B cell (primary cell): ENCODE results near the gene ARMH3. TPM values are rescaled to one million over a fixed set of nuclear protein-coding genes. Genes with fewer than 3 reads are reported as not detected.
A peak's percentile ranks its signal among the peaks of the same experiment; 100 is the strongest.

Experiments used
- ATAC-seq: fragments of 200-7000 bp; cut with Tn5 transposase; one replicate; pipeline ENCODE4 v1.10.0; 2021; ENCODE audit warnings: low read depth, mild to moderate bottlenecking, moderate number of reproducible peaks, moderate library complexity
- CTCF ChIA-PET: fragments of 350-600 bp; sonication (Branson Sonifier 250); formaldehyde crosslinking; loops from one replicate; lab custom pipeline; 2021; ENCODE audit warnings: antibody characterized with exemption, inconsistent platforms; lab: Charles Lee
- POLR2A ChIA-PET: fragments of 350-600 bp; sonication (Branson Sonifier 250); formaldehyde crosslinking; loops from one replicate; lab custom pipeline; 2021; ENCODE audit warnings: antibody characterized with exemption; lab: Charles Lee
- DNase-seq: peaks from one replicate; pipeline ENCODE4 v3.0.0; 2013
- H2AFZ ChIP-seq: 2 replicates; pipeline ENCODE4 v1.6.1; 2012; ENCODE audit warnings: mild to moderate bottlenecking, low read depth, low read length; ENCODE audit not compliant: insufficient read depth, poor library complexity, severe bottlenecking
- H3K27ac ChIP-seq, 2 donors: 1 replicate in 1 of 2; 2 replicates in 1 of 2; pipeline ENCODE4 v1.5.1; 2012 to 2013; ENCODE audit warnings: low read length in 2 of 2, mild to moderate bottlenecking in 2 of 2, moderate library complexity in 1 of 2
- H3K27me3 ChIP-seq, 4 experiments: fragments of 200-600 bp in 1 of 4; sonication (generic) in 1 of 4; replicated peaks in 1 of 4; 1 replicate in 2 of 4; 2 replicates in 2 of 4; pipeline versions ENCODE4 v1.6.1 to v1.7.0; 2013 to 2016; ENCODE audit warnings: low read length in 3 of 4, mild to moderate bottlenecking in 2 of 4, mixed read lengths in 1 of 4, moderate library complexity in 1 of 4; ENCODE audit not compliant: insufficient read depth in 4 of 4, control insufficient read depth in 3 of 4; ENCODE audit errors: control extremely low read depth in 1 of 4
- H3K36me3 ChIP-seq, 2 experiments: replicated peaks in 1 of 2; 1 replicate in 1 of 2; 2 replicates in 1 of 2; pipeline versions ENCODE4 v1.6.1 to v1.7.1; 2013; ENCODE audit warnings: low read length in 1 of 2; ENCODE audit not compliant: insufficient read depth in 2 of 2, control insufficient read depth in 1 of 2; ENCODE audit errors: control extremely low read depth in 1 of 2, extremely low read depth in 1 of 2
- H3K4me1 ChIP-seq, 2 donors: fragments of 200-600 bp in 1 of 2; sonication (generic) in 1 of 2; 1 replicate in 1 of 2; 2 replicates in 1 of 2; pipeline versions ENCODE4 v1.5.1 to v1.6.1; 2013 to 2017; ENCODE audit warnings: low read length in 2 of 2; ENCODE audit not compliant: control insufficient read depth in 2 of 2, insufficient read depth in 2 of 2
- H3K4me2 ChIP-seq: replicated peaks from 2 replicates; pipeline ENCODE3; 2012; ENCODE audit warnings: mild to moderate bottlenecking, low read depth, low read length; ENCODE audit not compliant: poor library complexity, severe bottlenecking
- H3K4me3 ChIP-seq, 5 experiments: fragments of 200-600 bp in 1 of 5; sonication (generic) in 1 of 5; 1 replicate in 3 of 5; 2 replicates in 2 of 5; pipeline versions ENCODE4 v1.5.1 to v1.7.0; 2011 to 2016; ENCODE audit warnings: low read length in 4 of 5, mild to moderate bottlenecking in 4 of 5, low read depth in 2 of 5, control low read depth in 1 of 5, moderate library complexity in 1 of 5; ENCODE audit not compliant: insufficient read depth in 1 of 5; ENCODE audit errors: control extremely low read depth in 1 of 5, extremely low read depth in 1 of 5
- H3K79me2 ChIP-seq: fragments of 200-600 bp; sonication (generic); one replicate; pipeline ENCODE4 v1.6.0; 2016; ENCODE audit warnings: low read length; ENCODE audit not compliant: control insufficient read depth, insufficient read depth
- H3K9ac ChIP-seq: fragments of 200-600 bp; sonication (generic); 2 replicates; pipeline ENCODE4 v1.6.1; 2017; ENCODE audit warnings: mild to moderate bottlenecking, low read length, moderate library complexity
- H3K9me3 ChIP-seq, 3 donors: one replicate each; pipeline versions ENCODE4 v1.6.1 to v1.7.1; 2013; ENCODE audit warnings: low read length in 2 of 3; ENCODE audit not compliant: control insufficient read depth in 2 of 3, insufficient read depth in 1 of 3; ENCODE audit errors: control extremely low read depth in 1 of 3
- H4K20me1 ChIP-seq: 2 replicates; pipeline ENCODE4 v1.6.0; 2012; ENCODE audit warnings: mild to moderate bottlenecking, low read length; ENCODE audit not compliant: insufficient read depth, control insufficient read depth, poor library complexity, severe bottlenecking
- H3K27ac Mint-ChIP-seq: one replicate; pipeline ENCODE4 v1.8.0; 2021; ENCODE audit warnings: mixed read lengths
- H3K27me3 Mint-ChIP-seq: one replicate; pipeline ENCODE4 v1.8.0; 2021; ENCODE audit warnings: mixed read lengths
- H3K4me1 Mint-ChIP-seq: one replicate; pipeline ENCODE4 v1.8.0; 2021; ENCODE audit warnings: mixed read lengths
- H3K4me3 Mint-ChIP-seq: one replicate; pipeline ENCODE4 v1.8.0; 2021; ENCODE audit warnings: mixed read lengths
- H3K9me3 Mint-ChIP-seq: one replicate; pipeline ENCODE4 v1.8.0; 2022; ENCODE audit warnings: mixed read lengths; ENCODE audit not compliant: insufficient read depth
- CTCF ChIP-seq: fragments of 200-600 bp; IDR thresholded peaks from one replicate; pipeline ENCODE4 v1.8.0; 2022; ENCODE audit warnings: antibody characterized with exemption, mild to moderate bottlenecking
- EZH2 ChIP-seq: IDR thresholded peaks from 2 replicates; pipeline ENCODE4 v1.6.1; 2012; ENCODE audit warnings: borderline replicate concordance, low read depth, mild to moderate bottlenecking, moderate library complexity, low read length; ENCODE audit not compliant: insufficient read depth, poor library complexity, severe bottlenecking
- WGBS: methylation state at CpG from one replicate; pipeline ENCODE4 v1.1.5; 2013; ENCODE audit warnings: missing lambda C conversion rate; ENCODE audit not compliant: insufficient coverage; 5-methylcytosine and 5-hydroxymethylcytosine counted together
- intact Hi-C: fragments of 100-400 bp; cut with micrococcal nuclease; formaldehyde crosslinking; loops from one replicate; pipeline ENCODE4 v1.10.0; 2022
- polyA minus RNA-seq: library from RNA; depleted of rRNA, polyadenylated mRNA; stranded (reverse); fragments of >200 nt; gene quantifications from 2 replicates; pipeline ENCODE4 v1.2.3, GENCODE V29; 2012
- polyA plus RNA-seq: library from polyadenylated mRNA; depleted of rRNA; stranded (reverse); fragments of >200 nt; gene quantifications from 2 replicates; pipeline ENCODE4 v1.2.3, GENCODE V29; 2012
- total RNA-seq, 2 donors: library from RNA; stranded (reverse); fragments of 120-200 nt in 1 of 2; gene quantifications; 1 replicate in 1 of 2; 2 replicates in 1 of 2; pipeline versions ENCODE4 v1.2.3 to v1.2.4, GENCODE V29; 2013 to 2022

Gene ARMH3
- total RNA-seq: 36.2 and 40.7 TPM in 2 replicates
- total RNA-seq (2013): 24.3 TPM
- polyA plus RNA-seq: 33.4 and 50.9 TPM in 2 replicates
- polyA minus RNA-seq: 21.9 and 28.3 TPM in 2 replicates

- Histone ChIP-seq H3K27ac (peak within 1 kb of the TSS; percentile 75 to 80), H3K9me3 (no peaks in the 10 kb centered on the region), H3K4me3 (peak within 1 kb of the TSS; percentile 76 to 99 (median 93)), H3K4me1 (peaks cover 15 to 26% of the 10 kb centered on the region in 2 donors), H4K20me1 (peaks cover 12% of the 10 kb centered on the region), H3K79me2 (peaks cover 49% of the 10 kb centered on the region), H3K9ac (peak within 1 kb of the TSS; percentile 85), H3K27me3 (no peaks in the 10 kb centered on the region), H3K4me2 (peak within 1 kb of the TSS; percentile 98), H3K36me3 (no peaks in the 10 kb centered on the region), H2AFZ (peak within 1 kb of the TSS; percentile 98)
- ChIA-PET POLR2A (interaction anchor here (0.6 to 2.8 kb wide), 8 partner anchors 10 to 237 kb away, joined by 3 to 13 read pairs (median 6); partner anchors contain the start of genes HPS6 and OGA), CTCF (interaction anchor here (0.6 to 3.4 kb wide), 9 partner anchors 11 to 220 kb away, joined by 3 to 17 read pairs (median 5); no protein-coding TSS in a partner anchor)
- Mint-ChIP-seq H3K27ac (peak within 1 kb of the TSS; percentile 98), H3K27me3 (no peaks in the 10 kb centered on the region), H3K4me1 (peaks cover 36% of the 10 kb centered on the region), H3K9me3 (no peaks in the 10 kb centered on the region), H3K4me3 (peak within 1 kb of the TSS; percentile 99)
- TF ChIP-seq CTCF (no peak), EZH2 (no peak)
- ATAC-seq (peak; percentile 91), DNase-seq (peak; percentile 94)
- intact Hi-C loops: loop anchor here (1.0 to 5.0 kb wide), 8 partner anchors 9 to 994 kb away; partner anchors contain the start of genes ACTR1A, BTRC, HPS6 and KAZALD1
- under 1% methylated on average over 75 of the region's 79 CpGs for WGBS
These were observed at the start of gene ARMH3 for GRCh38 chr10:102055647-102056419. TSS of gene ARMH3 (minus strand) at chr10:102056173. CDS start at chr10:102040114, 16,059 bp downstream.

GRCh38 chr10:102102421-102102820 lies 46.4 kb upstream of the ARMH3 start:
- Histone ChIP-seq H3K9me3 (no peaks in the 10 kb centered on the region), H3K36me3 (peaks cover 0 to 9% of the 10 kb centered on the region in 2 experiments), H2AFZ (no peak overlapping the region), H3K4me2 (no peak overlapping the region), H3K4me1 (no peaks in the 10 kb centered on the region), H3K27ac (no peak overlapping the region), H4K20me1 (peaks cover 7% of the 10 kb centered on the region), H3K27me3 (no peaks in the 10 kb centered on the region), H3K4me3 (no peak overlapping the region), H3K9ac (no peak overlapping the region), H3K79me2 (no peaks in the 10 kb centered on the region)
- no peak for TF ChIP-seq EZH2
- TF ChIP-seq CTCF: no peak
- no peak for ATAC-seq
- no peak overlapping the region for H3K27ac Mint-ChIP-seq
- H3K9me3 Mint-ChIP-seq: no peaks in the 10 kb centered on the region
- intact Hi-C loops: no loop called here
- CTCF ChIA-PET: interaction anchor here (0.8 to 5.6 kb wide), 3 partner anchors 10 to 67 kb away, joined by 3 to 22 read pairs (median 3); no protein-coding TSS in a partner anchor
- H3K4me3 Mint-ChIP-seq: no peak overlapping the region
- H3K27me3 Mint-ChIP-seq: no peaks in the 10 kb centered on the region
- WGBS: no CpG with 5 or more reads among the region's 1 CpG
- POLR2A ChIA-PET: no interaction called here
- peaks cover 7% of the 10 kb centered on the region for H3K4me1 Mint-ChIP-seq
- no peak for DNase-seq
